OCI-M2 (cell line): ENCODE results near the gene GOLGA6D.
A peak's percentile ranks its signal among the peaks of the same experiment; 100 is the strongest.
"Not testable (repeated sequence)": the region's sequence is repeated elsewhere in the genome, so short reads cannot be mapped to it uniquely, and the experiment has no call there.

Experiments
- DNase-seq: peaks from one replicate; lab custom pipeline; 2025; ENCODE audit not compliant: unreplicated experiment; lab: John Stamatoyannopoulos, UW

The GOLGA6D gene

GRCh38 chr15:75328493-75329314 is 46.1 kb downstream of the GOLGA6D start:
- no peak for DNase-seq

GRCh38 chr15:75329571-75329970 is 46.9 kb downstream of the GOLGA6D start:
- DNase-seq, result no peak

- DNase-seq, result not testable (repeated sequence)
Measured at GRCh38 chr15:75332093-75332492, 49.5 kb downstream of the GOLGA6D start.

DNA sequence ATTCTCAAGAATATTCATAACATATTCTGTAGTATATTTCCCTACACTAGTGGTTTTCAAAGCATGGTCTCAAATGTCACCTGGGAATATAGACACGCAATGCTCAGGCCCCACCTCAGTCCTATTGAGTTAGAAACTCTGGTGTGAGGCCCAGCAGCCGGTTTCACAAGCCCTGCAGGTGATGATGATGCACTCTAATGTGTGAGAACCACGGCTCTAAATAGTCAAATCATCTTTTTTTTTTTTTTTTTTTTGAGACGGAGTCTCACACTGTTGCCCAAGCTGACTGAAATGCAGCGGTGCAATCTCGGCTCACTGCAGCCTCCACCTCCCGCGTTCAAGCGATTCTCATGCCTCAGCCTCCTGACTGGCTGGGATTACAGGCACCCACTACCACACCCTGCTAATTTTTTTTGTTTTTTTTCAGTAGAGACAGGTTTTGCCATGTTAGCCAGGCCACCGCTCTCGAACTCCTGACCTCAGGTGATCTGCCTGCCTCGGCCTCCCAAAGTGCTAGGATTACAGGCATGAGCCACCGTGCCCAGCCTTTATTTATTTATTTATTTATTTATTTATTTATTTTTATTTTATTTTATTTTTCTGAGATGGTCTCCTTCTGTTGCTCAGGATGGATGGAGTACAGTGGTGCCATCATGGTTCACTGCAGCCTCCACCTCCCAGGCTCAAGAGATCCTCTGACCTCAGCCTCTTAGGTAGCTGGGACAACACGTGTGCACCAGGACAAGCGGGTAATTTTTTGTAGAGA is 51.2 kb downstream of the GOLGA6D start:
- not testable (repeated sequence) for DNase-seq

DNA sequence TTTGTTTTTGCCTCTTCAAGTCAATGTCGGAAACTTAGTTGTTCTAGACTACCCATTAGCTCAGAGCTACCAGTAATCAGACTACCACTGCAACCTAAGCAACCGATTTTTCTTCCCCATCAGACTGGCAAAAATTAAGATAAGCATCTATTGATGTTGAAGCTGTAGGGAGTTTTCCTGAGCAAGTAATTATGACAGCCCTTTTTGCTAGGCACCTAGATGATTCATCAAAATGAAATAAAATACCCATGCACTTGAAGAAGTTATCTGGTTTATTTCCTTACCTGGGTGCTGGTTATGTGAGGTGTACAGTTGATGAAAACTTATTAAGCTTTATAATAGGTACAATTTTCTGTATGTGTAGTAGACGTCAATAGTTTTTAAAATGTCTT is 52.7 kb downstream of the GOLGA6D start:
- no peak for DNase-seq

GRCh38 chr15:75335705-75336355 is 53.2 kb downstream of the GOLGA6D start, which contains the start of gene COMMD4:
Gene COMMD4 (plus strand): TSS chr15:75336063. CDS start chr15:75336090, 27 bp downstream.
- peak; percentile 65 for DNase-seq

GRCh38 chr15:75338661-75339240 is 56.1 kb downstream of the GOLGA6D start:
- no peak for DNase-seq

GRCh38 chr15:75339531-75340240 is 57.1 kb downstream of the GOLGA6D start:
- DNase-seq, result no peak

DNA sequence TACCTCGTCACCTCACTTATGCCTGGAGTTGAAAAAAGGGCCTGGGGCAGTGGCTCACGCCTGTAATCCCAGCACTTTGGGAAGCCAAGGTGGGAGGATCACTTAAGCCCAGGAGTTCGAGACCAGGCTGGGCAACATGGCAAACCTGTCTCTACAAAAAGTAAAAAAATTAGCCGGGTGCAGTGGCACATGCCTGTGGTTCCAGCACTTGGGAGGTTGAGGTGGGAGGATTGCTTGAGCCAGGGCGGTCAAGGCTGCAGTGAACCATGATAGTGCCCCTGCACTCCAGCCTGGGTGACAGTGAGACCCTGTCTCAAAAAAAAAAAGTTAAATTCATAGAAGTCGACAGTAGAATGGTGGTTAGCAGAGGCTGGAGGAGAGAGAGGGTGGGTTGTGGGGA is 59.6 kb downstream of the GOLGA6D start:
- DNase-seq, result no peak

DNA sequence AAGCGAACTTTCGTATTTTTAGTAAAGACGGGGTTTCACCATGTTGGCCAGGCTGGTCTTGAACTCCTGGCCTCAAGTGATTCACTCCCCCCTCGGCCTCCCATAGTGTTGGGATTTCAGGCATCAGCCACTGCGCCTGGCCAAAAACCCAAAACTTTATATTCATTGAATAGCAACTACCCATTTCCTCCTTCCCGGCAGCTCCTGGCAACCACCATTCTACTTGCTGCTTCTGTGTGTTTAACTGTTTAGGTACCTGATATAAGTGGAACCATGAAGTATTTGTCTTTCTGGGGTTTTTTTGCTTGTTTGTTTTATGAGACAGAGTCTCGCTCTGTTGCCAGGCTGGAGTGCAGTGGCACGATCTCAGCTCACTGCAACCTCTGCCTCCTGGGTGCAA is 61.3 kb downstream of the GOLGA6D start:
- DNase-seq, result not testable (repeated sequence)
